ENCODE measurements around the gene UBE2J1.

DNA sequence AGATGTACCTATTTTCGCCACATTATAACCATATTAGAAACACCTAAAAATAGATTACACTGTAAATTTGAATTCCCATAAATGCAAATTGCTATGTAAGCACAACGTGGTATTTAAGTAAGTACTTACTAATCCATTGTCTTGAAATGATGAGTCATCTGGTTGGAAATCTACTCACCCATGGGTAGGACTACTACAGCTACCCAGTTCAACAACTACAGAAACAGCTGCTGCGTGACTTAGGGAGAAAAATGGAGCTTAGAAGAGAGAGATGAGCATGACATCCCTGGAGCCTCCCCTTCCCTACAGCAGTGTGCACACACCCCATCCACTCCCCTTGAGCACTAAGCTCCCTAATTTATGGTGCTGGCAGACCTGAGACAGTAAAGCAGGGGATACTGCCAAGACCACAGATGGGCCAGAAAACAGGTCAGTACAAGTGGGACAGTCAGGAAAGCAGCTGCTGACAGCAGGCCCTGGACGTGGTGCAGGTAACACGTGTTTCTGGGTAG is 32.7 kb upstream of the UBE2J1 start:
- TF ChIP-seq, protein P1, sequence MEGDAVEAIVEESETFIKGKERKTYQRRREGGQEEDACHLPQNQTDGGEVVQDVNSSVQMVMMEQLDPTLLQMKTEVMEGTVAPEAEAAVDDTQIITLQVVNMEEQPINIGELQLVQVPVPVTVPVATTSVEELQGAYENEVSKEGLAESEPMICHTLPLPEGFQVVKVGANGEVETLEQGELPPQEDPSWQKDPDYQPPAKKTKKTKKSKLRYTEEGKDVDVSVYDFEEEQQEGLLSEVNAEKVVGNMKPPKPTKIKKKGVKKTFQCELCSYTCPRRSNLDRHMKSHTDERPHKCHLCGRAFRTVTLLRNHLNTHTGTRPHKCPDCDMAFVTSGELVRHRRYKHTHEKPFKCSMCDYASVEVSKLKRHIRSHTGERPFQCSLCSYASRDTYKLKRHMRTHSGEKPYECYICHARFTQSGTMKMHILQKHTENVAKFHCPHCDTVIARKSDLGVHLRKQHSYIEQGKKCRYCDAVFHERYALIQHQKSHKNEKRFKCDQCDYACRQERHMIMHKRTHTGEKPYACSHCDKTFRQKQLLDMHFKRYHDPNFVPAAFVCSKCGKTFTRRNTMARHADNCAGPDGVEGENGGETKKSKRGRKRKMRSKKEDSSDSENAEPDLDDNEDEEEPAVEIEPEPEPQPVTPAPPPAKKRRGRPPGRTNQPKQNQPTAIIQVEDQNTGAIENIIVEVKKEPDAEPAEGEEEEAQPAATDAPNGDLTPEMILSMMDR (conservative IDR thresholded peaks at IDR 0.05): no peak
- no peak for TF ChIP-seq ZFX (IDR thresholded peaks at IDR 0.05)

Measured in C4-2B (cell line).